GM03348 (cell line): ENCODE measurements around the gene KLRC3.
"Not testable (repeated sequence)": the region's sequence is repeated elsewhere in the genome, so short reads cannot be mapped to it uniquely, and the experiment has no call there.

Source experiments
- DNase-seq: peaks from one replicate; pipeline ENCODE4 v3.0.0; 2012; ENCODE audit warnings: low spot score

Gene KLRC3

GRCh38 chr12:10369557-10370415, 50.6 kb downstream of the KLRC3 start:
- no peak for DNase-seq

GRCh38 chr12:10368206-10369171, 51.9 kb downstream of the KLRC3 start:
- DNase-seq, result no peak

- not testable (repeated sequence) for DNase-seq
Measured at GRCh38 chr12:10367714-10368113, 52.7 kb downstream of the KLRC3 start.

GRCh38 chr12:10366875-10367274, 53.5 kb downstream of the KLRC3 start:
- no peak for DNase-seq

GRCh38 chr12:10365696-10366405, 54.5 kb downstream of the KLRC3 start:
- DNase-seq, result no peak

- peak; percentile 65 for DNase-seq
Measured at GRCh38 chr12:10364815-10365622, 55.4 kb downstream of the KLRC3 start.

- DNase-seq, result peak; percentile 38
Measured at GRCh38 chr12:10363914-10364814, 56.2 kb downstream of the KLRC3 start.

- DNase-seq, result no peak
Measured at GRCh38 chr12:10363658-10363913, 56.8 kb downstream of the KLRC3 start.

- DNase-seq, result no peak
Measured at GRCh38 chr12:10362828-10363657, 57.4 kb downstream of the KLRC3 start.

GRCh38 chr12:10362325-10362724, 58.1 kb downstream of the KLRC3 start:
- DNase-seq, result no peak
